GM12892 (cell line): ENCODE data around the gene CEP104.

Experiments
- POLR2A ChIP-seq: IDR thresholded peaks from 2 replicates; pipeline ENCODE4 v1.6.1; 2011; ENCODE audit warnings: low read depth, low read length, control low read depth
- POLR2AphosphoS5 ChIP-seq: IDR thresholded peaks from 2 replicates; pipeline ENCODE4 v1.6.1; 2011; ENCODE audit warnings: low read depth, low read length, control low read depth

DNA sequence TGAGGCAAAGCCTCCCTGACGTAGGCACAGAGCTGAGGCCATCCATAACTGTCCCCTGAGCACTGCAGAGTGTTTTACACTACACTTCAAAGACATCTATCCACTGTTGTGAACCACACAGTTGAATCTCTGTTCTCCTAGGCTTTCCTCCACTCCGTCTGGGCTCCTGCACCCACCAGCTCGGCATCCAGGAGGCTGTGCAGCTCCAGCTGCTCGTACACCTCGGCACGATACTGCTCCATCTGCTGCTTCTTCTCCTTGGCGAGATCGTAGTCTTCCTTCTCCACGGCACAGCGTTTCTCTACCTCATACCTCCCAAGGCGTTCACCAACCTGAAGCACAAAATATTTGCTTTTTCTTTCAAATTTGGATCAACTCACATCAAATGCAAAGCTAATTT lies 18.2 kb downstream of the CEP104 start:
- TF ChIP-seq POLR2A = no peak
- TF ChIP-seq POLR2AphosphoS5 = no peak
